RPMI7951 (cell line): ENCODE measurements around the gene METTL24. TPM values are rescaled to one million over a fixed set of nuclear protein-coding genes. Genes with fewer than 3 reads are reported as not detected.
"Not testable (repeated sequence)": the region's sequence is repeated elsewhere in the genome, so short reads cannot be mapped to it uniquely, and the experiment has no call there.

Experiments
- DNase-seq: peaks from one replicate; pipeline ENCODE4 v3.0.0-alpha.2; 2012; ENCODE audit warnings: low read depth
- total RNA-seq: library from RNA; depleted of rRNA; stranded (reverse); fragments of >200 nt; shearing (Covaris generic); gene quantifications from 2 replicates; pipeline ENCODE4 v1.2.3, GENCODE V29; 2014

Gene METTL24
- total RNA-seq, 1 experiment from 2014 or later = not detected

DNA sequence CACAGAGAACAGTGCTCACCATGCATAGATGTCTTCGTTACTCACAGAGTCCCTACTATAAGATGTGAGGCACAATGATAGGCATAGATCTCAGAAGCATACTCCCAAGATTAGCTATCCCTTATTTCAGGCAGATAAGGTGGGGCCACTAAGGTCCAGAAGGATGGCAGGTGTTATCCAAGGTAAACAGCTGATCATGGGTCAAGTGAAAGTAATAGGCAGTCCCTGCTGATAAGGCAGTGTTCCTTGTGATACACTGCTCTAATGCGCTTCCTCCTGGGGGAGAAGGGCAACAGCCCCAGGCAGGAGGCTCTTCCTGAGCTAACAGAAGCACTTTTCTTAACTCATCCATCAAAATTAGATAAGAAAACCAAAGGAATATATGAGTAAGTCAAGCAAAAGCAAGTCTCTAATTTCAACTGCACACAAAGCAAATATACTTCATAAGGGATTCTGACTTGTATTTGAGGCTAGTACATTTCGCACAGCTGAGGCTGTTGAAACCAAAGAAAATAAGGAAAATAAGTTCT lies 42.2 kb downstream of the METTL24 start:
- DNase-seq = no peak

DNA sequence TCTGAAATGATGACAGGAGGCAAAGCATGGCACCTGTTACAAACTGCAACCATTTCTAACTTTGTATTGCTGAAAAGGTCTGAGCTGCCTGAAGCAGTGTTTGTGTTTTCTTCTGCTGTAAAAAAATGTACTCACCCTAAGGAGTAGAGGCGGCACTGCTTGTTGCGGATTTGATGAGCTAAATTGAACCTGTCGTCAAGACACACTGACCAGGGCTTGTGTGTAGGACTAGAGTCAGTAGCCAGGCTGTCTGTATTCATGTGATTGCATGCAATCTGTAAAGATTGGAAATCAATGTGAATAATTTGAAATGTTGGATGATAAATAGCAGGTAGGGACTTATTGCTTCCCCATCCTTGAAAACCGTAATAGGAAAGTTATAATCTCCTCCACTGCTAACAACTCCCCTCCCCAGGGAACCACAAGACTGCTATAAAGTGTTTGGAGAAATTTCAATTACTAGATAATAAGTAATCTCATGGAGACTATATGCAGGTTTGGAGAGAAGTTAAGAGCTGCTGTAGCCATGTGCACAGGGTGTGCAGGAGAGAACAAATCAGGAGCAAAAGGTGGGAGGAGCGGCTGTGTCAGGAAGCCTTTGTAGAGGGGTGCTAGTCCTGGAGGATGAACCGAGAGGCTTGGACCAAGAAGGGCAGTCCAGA lies 42.8 kb downstream of the METTL24 start:
- DNase-seq = no peak

DNA sequence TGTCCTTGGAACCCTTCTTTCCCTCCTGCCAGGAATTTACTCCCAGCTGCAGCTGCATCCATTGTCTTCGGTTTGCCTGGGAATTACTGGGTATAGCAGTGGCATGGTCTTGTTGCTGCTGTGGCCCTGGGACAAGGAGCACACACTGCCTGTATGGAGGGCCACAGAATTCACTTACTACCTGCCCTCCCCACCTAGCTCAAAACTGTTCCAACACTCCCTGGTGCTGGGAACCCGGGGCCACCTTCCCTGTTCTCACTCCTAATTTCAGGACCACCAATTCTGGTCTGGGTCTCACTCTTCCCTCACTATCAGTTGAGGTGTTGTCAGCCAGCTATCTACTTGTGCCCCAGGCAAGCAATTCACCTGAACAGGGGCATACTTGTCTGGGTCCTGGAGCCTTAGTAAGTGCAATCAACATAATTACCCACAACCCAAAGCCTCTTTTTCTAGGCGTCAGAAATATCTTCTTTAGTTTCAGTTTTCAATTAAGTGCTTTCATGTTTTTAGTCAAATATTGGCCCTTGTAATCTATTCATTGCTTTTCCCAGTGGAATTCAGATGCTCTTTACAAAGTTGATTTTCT lies 47.2 kb downstream of the METTL24 start:
- DNase-seq = no peak

DNA sequence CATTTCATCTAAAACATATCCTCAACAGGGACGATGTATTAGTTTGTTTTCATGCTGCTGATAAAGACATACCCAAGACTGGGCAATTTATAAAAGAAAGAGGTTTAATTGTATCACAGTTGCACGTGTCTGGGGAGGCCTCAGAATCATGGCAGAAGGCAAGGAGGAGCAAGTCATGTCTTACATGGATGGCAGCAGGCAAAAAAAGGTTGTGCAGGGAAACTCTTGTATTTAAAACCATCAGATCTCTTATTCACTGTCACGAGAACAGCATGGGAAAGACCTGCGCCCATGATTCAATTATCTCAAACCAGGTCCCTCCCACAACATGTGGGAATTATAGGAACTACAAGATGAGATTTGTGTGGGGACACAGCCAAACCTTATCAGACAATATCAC lies 48.7 kb downstream of the METTL24 start:
- not testable (repeated sequence) for DNase-seq

DNA sequence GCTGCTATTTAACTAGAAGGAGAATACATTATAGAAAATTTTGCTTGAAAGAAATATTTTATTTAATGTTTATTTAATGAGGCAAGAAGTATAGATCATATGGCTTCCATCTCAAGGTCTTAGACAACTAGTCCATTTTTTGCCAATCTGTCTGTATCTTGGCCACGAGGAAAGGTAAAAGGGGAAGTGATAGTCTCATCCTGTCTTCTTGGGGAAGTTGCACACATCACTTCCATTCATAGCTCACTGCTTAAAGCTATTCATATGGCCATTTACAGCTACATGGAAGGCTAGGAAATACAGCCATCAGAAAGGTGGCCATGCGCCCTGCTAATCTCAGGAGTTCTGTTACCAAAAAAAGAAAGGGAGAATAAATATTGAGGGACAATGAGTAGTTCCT lies 50.8 kb downstream of the METTL24 start:
- no peak for DNase-seq

DNA sequence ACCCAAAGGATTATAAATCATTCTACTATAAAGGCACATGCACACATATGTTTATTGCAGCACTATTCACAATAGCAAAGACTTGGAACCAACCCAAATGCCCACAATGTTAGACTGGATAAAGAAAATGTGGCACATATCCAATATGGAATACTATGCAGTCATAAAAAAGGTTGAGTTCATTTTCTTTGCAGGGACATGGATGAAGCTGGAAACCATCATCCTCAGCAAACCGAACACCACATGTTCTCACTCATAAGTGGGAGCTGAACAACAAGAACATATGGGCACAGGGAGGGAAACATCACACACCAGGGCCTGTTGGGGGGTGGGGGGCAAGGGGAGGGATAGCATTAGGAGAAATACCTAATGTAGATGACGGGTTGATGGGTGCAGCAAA lies 52.3 kb downstream of the METTL24 start:
- not testable (repeated sequence) for DNase-seq

DNA sequence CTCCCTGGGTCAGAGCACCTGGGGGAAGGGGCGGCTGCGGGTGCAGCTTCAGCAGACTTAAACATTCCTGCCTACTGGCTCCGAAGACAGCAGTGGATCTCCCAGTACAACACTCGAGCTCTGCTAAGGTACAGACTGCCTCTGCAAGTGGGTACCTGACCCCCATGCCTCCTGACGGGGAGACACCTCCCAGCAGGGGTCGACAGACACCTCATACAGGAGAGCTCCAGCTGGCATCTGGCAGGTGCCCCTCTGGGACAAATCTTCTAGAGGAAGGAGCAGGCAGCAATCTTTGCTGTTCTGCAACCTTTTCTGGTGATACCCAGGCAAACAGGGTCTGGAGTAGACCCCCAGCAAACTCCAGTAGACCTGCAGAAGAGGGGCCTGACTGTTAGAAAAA lies 54.5 kb downstream of the METTL24 start:
- not testable (repeated sequence) for DNase-seq

DNA sequence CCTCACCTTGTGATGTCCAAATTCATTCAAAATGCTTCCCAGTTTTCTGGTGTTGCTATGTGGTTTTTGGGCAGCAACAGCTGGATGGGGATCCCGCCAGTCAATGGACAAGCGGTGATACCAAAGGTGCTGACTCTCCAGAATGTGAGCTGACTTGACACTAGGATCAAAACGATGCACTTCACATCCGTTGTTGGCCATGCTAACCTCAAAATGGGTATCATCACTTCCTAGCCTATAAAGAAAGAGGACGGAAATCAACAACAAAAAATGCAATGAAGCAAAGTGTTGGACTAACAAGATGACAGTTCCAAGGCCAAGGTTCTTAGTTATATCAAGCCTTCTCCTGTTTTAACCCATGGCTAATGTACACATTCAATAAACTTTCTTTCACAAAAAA lies 59.2 kb downstream of the METTL24 start:
- DNase-seq = no peak

DNA sequence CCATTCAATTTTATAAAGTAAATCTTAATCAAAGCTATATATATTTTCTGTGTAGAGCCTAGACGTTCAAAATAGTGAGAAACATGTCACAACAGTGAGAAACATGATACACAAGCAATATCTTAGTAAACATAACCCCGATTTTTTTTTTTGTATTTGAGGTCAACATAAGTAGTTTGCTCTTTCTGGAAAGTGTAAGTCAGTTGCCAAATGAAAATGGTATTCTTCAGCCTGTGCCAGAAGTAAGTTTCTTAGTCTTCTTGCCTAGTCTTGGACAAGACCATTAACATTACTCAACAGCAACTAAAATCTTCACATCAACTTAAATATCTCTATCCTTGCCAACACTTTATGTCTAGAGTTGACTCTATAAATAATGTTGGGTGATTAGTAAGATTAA lies 59.7 kb downstream of the METTL24 start:
- no peak for DNase-seq

DNA sequence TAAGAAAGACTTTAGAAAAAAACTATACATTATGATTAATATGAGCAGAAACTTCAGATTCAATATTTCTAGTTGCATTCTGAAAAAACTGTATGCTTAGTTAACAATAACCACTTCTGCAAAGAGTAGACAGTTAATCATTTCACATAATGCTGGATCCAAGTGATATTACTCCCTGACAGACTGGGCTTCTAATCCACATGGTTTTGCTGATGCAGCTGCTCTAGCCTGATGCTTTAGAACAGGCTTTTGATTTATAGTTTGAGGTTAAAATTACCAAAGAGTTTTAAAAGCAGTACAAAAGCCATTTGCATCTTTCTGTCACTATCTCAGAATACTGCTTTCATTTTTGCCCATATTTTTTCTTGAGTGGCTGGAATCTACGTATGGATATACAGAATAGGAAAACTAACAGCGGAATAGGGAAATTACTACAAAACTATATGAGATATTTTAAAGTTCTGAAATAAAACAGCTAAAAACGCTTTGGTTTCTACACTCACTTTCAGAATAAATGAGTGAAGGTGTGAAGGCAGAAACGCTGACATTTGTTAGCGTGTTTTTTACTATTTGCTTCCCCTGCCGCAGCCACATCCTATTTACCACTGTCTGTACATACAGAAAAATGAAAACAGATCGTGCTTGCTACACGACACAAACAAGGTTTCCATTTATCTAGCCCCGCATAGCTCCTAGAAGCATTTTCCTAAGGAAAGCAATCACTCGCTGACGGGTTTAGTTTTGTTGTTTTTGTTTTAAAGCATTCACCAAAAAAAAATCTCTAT lies 61.7 kb downstream of the METTL24 start:
- no peak for DNase-seq

DNA sequence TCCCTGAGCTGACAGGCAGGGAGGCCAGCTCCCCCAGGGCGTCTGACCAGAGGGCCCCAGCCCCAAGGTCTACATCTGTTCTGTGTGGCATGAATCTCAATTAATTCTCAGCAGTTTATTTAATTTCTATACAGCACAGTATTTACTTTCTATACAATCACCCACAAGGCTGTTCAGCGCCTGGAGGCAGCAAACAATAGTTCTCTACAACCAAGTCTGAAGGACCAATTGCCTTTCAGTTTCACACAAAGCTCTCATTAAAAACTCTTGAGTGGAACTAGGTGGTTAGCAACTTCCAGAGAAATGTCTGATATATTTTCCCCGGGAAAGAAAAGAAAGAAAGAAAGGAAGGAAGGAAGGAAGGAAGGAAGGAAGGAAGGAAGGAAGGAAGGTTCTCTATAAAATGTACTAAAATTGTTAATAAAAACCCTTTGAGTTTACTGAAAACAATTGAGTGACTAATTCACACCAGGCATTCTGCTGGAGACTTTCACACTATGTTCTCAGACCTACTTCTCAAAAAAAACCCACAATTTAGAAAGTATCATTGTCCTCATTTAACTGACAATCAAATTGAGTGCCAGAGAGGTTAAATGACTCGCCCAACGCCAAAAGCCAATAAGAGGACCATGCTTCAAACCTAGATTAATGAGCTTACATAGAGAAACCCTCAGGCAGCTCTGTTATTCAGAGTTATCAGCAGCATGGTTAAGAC lies 62.5 kb downstream of the METTL24 start:
- no peak for DNase-seq

DNA sequence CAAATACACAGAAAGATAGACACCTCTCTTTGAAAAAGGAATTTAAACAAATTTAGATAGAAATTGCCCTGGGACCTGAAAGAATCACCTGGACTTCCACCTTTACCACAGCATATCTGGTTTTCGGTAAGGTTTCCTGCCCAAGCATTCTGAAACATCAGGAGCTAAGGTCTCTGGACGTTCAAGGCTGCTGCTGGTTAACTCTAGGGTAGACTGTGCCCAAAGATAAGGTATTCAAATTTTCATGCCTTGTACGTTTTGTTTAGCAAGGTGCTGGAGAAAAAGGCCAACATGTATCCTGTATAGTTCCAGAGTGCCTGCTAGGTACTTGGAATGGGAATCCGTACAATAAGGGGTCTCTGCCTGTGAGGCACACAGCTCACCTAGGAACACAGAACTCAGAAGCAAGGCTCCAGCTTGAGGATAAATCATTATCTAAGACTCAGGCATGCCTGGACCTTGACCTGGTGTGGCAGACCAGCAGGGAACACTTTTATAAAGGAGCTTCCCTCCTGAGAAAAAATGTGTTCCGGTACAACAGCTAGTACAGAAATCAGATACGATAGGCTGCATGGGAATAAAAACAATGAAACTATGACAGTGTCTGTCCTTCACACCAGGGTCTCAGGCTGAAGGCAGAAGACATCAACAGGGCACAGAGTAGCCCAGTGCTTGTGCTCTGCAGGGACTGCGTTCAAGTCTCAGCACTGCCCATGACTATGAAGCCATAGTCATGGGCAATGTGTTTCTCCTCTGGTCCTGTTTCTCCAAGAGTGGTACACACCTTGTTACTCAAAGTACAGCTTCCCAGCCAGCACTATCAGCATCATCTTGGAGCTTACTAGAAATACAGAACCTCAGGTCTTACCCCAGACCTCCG lies 70.4 kb downstream of the METTL24 start:
- DNase-seq = no peak

DNA sequence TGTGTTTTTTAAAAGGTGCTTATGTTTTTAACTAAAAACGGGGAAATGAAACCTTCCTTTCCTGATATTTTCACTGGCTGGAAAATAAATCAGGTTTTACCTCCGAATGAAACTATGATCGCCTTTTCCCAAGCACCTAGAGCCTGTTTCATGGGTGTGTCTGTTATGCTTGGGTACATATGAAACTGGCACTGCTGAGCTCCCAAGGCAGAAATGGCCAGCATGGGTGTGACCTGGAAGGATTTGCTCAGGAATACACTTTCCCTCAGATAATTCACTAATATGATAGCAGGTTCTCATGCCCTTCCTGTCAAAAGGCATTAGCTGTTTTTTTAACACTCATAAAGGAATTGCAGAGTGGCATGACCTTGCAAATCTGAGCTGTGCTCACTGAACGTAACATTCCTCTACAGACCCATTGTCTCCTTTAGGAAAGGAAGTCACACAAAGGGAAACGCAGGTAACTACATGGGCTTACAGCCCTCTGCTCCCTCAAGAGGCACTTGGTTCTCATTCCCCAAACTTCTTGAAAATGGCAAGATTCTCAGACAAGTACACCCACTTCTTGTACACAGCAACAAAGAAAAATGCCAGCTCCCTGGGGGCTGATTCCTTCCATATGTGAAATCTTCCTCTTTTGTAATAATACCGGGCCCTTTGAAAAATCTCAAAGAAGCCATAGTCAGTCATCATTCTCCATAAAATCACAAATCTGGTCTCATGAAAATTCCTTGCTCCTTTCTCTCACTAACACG lies 72.7 kb downstream of the METTL24 start:
- DNase-seq = no peak

DNA sequence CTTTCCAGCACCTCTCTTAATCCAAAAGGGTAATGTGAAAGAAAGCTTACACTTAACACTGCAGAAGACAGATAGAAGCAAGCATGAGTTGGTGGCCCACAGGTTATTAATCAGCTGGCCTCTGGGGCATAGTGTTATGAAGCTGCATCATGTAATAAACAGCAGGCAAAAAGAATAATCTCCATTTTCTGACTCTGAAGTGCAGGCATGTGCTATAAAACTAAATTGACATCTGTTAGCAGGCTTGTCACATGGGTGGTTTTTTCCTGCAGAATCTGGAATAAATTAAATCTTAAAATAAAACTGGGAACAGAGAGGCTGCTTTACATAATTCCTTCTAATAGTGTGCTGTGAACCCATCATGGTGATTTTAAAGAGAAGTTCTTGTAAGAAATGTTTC lies 73.3 kb downstream of the METTL24 start:
- DNase-seq = no peak

DNA sequence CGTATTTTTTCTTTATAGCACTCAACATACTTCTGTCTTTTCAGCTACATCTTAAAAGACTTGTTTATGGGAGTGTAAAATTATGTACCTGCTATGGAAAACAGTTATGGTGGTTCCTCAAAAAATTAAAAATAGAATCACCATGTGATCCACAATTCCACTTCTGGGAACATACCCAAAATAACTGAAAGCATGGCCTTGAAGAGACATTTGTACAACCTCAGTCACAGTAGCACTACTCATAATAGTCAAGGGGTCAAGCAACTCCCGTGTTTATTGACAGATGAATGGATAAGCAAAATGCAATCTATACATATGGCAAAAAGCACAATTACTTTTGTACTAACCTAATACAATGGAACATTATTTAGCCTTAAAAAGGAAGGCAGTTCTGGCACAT lies 74.5 kb downstream of the METTL24 start:
- DNase-seq = no peak

DNA sequence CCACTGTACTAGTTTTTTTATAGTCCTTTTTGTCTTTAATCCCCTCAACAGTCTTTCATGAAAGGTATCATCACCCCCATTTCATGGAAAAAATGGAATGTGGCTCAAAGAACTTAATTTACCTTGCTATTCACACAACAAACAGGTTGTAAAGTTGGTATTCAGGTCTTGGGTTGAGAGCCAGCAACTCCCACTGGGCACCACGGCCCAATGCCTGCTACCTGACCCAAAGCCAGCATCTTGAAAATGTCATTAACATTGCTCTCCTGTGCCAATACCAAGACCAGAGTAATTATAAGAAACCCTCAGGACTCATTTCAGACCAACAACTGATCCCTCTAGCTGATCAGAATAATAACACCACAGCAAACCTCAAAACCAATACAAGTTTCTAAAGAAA lies 75.7 kb downstream of the METTL24 start:
- no peak for DNase-seq

DNA sequence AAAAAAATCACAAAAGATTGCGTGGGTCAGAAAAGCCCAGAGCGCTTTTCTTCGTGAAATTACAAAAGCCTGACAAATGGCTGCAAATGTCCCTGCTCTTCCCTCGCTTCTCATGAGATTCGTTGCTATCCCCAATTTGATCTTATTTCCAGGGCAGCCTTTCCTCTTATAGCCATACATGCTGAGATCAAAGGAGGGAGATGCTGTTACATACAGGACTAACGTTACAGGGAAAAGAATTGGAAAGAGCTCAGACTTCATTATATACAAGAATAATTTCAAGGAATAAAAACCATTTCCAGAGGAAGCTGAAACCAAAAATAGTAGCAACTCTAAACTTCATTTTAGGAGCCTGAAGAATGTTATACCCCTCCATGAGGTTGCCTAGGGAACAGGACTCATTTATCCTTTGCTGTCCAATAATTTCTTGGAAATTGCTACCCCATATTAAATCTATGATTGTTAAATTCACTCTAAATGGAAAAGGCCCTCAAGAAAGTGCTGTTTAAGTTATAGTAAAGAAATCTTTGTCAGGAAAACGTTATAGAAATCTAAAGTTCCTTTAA lies 81.0 kb downstream of the METTL24 start:
- DNase-seq = no peak

DNA sequence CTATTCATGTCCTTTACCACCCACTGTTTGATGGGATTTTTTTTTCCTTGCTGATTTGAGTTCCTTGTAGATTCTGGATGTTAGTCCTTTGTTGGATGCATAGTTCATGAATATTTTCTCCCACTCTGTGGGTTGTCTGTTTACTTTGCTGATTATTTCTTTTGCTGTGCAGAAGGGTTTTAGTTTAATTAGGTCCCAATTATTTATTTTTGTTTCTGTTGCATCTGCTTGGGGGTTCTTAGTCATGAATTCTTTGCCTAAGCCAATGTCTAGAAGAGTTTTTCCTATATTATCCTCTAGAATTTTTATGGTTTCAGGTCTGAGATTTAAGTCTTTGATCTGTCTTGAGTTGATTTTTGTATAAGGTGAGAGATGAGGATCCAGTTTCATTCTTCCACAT lies 85.4 kb downstream of the METTL24 start:
- not testable (repeated sequence) for DNase-seq

DNA sequence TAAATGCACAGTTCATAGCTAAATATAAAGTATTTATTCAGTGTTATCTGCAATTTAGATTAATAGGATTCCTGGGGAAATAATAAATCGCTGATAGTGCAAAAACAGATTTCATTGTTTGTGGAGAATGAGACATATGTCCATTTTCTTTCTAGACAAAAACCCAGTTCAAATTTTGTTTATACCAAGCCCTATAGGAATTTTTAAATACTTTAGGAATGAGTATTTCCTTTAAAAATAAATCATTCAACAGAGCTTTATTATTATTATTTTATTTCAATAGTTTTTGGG lies 86.5 kb downstream of the METTL24 start:
- no peak for DNase-seq

DNA sequence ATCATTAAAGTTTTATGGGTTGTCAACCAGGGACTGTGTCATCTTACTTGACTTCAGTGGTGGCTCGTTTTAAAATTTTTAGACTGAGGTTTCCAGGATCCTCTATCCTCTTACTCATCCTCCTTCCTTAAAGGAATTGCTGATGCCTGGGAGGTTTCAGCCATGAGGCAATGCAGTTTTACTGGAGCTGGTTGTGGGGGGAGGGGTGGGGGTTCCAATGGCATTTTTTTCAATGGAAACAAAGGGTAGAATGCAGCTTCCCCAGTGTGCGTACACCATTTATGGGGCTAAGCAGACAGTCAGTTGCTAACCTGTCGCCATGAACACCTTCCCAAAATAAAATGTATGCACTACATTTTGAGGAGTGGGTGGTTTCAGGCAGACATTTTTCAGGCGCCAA lies 88.0 kb downstream of the METTL24 start:
- DNase-seq = no peak
